ENCODE data around the gene CXXC1. TPM values are rescaled to one million over a fixed set of nuclear protein-coding genes. Genes with fewer than 3 reads are reported as not detected.
"Not testable (repeated sequence)": the region's sequence is repeated elsewhere in the genome, so short reads cannot be mapped to it uniquely, and the experiment has no call there.

The CXXC1 gene
- total and polyA plus RNA-seq, 5 experiments from 2014 or later: 52.2 to 171 (median 84.7) TPM

DNA sequence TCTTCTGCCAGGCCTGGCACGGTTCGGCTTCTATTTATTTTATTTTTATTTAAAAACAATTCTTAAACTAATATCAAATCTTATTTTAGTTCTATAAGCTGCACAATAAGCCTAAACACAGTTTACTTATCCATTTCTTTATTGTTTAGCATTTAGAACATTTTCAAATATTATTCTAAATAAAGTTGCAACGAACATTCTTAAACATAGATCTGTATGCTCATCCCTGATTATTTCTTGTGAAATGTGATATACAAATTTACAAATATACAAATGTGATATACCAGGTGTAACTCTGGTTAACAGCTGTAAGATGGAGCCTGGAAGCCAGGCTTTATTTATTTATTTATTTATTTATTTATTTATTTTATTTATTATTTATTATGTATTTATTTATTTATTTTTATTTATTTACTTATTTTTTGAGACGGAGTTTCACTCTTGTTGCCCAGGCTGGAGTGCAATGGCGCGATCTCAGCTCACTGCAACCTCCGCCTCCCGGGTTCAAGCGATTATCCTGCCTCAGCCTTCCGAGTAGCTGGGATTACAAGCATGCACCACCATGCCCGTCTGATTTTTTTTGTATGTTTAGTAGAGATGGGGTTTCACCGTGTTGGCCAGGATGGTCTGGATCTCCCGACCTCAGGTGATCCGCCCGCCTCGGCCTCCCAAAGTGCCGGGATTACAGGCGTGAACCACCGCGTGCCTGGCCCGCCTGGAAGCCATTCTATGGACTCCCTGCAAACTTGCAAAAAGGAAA lies 1.0 kb upstream of the CXXC1 start:
- Mint-ChIP-seq H3K36me3 (peaks cover 0 to 25% (median 11%) of the 10 kb centered on the region in 3 donors), H3K4me1 (peaks cover 15 to 33% (median 24%) of the 10 kb centered on the region in 4 donors), H3K4me3 (peak overlapping the region; percentile 85 to 100 (median 99)), H3K27ac (peak overlapping the region; percentile 95 to 100 (median 99))
- not testable (repeated sequence) for DNase-seq, ATAC-seq, H3K9me3 Mint-ChIP-seq, H3K27me3 Mint-ChIP-seq
- POLR2A ChIA-PET: interaction anchor here (0.9 to 2.9 kb wide), 4 partner anchors 7 to 86 kb away, joined by 3 to 9 read pairs (median 3); partner anchors contain the start of genes MBD1 and SKA1

DNA sequence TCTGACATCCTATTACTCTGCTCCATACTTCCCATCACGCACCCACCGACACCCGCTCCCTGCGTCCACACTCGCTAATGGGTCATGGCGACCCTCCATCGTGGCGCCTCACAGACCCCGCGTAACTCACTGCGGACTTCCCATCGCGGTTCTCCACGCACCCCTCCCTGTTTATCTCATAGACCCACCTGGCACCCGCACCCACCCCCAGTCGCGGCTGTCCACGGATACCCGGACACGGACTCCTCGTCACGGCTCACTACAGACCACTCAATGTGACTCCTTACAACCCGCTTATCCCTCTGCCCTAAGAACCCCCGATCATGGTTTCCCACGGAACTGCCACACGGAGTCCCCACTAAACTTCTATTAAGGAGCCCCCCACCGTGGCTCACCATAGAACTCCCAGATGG lies 458 bp downstream of the CXXC1 start:
- peaks cover 20 to 44% (median 31%) of the 10 kb centered on the region in 4 donors for H3K4me1 Mint-ChIP-seq
- H3K27me3 Mint-ChIP-seq: no peaks in the 10 kb centered on the region
- POLR2A ChIA-PET: no interaction called here
- no peaks in the 10 kb centered on the region for H3K9me3 Mint-ChIP-seq
- ATAC-seq (no peak), DNase-seq (no peak)
- H3K27ac Mint-ChIP-seq: peak overlapping the region; percentile 95 to 100 (median 99)
- peaks cover 0 to 34% (median 20%) of the 10 kb centered on the region in 3 donors for H3K36me3 Mint-ChIP-seq
- peak overlapping the region; percentile 85 to 100 (median 99) for H3K4me3 Mint-ChIP-seq

DNA sequence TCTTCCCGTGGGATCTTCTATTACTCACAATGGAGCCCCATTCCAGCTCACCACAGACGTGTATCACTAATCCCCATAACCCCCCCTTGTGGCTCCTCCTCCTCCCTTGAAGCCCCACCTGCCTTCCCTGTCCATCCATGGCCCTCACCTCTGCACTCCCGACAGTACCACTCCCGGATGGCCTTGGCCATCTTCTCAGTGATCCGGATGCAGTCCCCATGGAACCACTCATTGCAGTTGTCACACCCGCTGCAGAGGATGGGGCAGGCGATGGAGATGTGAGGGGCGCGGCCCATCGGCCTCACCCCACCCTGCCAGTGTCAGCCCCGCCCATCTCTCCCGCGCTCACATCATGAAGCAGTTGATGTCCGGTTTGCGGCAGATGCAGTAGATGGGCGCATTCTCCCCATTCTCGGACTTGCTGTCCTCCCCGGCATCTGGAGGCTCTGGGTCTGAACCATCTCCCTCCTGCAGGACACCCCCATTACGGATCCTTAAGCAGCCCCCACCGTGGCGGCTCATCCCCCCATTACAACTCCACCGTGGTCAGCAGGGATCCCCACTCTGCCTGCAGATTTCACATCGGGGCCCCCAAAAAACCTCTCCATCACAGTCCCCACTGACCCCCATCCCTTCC lies 983 bp downstream of the CXXC1 start:
- H3K27ac Mint-ChIP-seq: peak overlapping the region; percentile 70 to 100 (median 99)
- peaks cover 20 to 44% (median 33%) of the 10 kb centered on the region in 4 donors for H3K4me1 Mint-ChIP-seq
- H3K36me3 Mint-ChIP-seq: peaks cover 0 to 34% (median 20%) of the 10 kb centered on the region in 3 donors
- peak in 3 of 10 donors; percentile 19 to 63 (median 20) for DNase-seq
- peak overlapping the region; percentile 85 to 100 (median 99) for H3K4me3 Mint-ChIP-seq
- no peaks in the 10 kb centered on the region for H3K27me3 Mint-ChIP-seq
- no peaks in the 10 kb centered on the region for H3K9me3 Mint-ChIP-seq
- POLR2A ChIA-PET: no interaction called here
- ATAC-seq: no peak

DNA sequence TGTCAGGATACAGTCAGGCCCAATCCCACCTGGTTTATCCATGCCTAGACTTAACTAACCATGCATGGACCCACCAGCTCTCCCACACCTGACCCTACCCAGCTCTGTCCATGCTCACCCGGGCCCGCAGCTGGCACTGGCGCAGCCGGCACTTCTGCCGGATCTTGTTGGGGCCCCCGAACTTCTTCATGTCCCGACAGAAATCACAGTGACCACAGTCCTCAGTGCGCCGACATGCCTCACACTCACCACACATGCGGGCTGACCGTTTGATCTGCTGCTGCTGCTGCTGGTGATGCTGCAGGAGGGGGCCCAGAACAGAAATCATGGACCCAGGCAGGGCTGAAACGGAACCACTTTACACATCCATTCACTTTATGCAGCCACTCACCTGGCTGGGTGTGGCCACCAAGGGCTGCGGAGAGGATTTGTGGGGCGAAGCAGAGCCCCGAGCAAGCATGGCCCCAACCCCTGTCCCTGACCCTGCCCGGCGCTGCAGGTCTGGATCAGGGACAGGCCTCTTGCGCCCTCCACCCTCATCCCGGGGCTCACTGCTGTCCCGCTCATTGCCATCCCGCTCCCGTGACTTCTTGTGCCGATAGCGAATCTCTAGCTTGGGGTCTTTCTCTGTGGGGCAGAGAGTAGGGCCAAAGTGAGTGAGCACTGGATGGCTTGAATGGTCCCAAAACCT lies 1.7 kb downstream of the CXXC1 start:
- Mint-ChIP-seq H3K27ac (peak overlapping the region in 8 of 10 donors; percentile 49 to 100 (median 84)), H3K9me3 (no peaks in the 10 kb centered on the region), H3K4me1 (peaks cover 23 to 50% (median 40%) of the 10 kb centered on the region in 4 donors), H3K4me3 (peak overlapping the region; percentile 85 to 100 (median 99)), H3K27me3 (no peaks in the 10 kb centered on the region), H3K36me3 (peaks cover 0 to 34% (median 20%) of the 10 kb centered on the region in 3 donors)
- POLR2A ChIA-PET: no interaction called here
- DNase-seq (peak in 1 of 10 donors; percentile 63), ATAC-seq (no peak)

DNA sequence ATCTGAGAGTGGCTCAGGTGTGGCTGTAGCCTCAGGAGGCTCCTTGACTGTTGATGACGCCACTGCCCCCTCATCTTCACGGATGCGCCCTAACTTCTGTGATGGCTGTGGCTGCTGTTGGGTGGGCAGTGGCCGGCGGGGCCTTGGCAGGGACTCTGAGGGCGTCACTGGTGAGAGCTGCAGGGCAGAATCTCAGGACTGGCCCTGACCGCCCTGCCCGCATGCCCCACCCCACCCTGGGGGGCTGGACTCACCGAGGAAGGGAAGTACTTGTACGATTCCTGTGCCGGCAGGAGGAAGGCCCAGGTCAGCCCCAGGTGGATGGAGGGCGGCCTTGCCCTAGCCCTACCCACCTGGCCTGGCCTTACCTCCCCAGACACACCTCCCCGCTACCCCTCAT lies 2.4 kb downstream of the CXXC1 start:
- H3K27me3 Mint-ChIP-seq: no peaks in the 10 kb centered on the region
- peaks cover 30 to 57% (median 47%) of the 10 kb centered on the region in 4 donors for H3K4me1 Mint-ChIP-seq
- POLR2A ChIA-PET: no interaction called here
- no peak for ATAC-seq
- no peak for DNase-seq
- H3K27ac Mint-ChIP-seq: peak overlapping the region in 7 of 10 donors; percentile 8 to 53 (median 33)
- H3K4me3 Mint-ChIP-seq: peak overlapping the region in 8 of 10 donors; percentile 2 to 76 (median 12)
- peaks cover 0 to 37% (median 20%) of the 10 kb centered on the region in 3 donors for H3K36me3 Mint-ChIP-seq
- no peaks in the 10 kb centered on the region for H3K9me3 Mint-ChIP-seq

DNA sequence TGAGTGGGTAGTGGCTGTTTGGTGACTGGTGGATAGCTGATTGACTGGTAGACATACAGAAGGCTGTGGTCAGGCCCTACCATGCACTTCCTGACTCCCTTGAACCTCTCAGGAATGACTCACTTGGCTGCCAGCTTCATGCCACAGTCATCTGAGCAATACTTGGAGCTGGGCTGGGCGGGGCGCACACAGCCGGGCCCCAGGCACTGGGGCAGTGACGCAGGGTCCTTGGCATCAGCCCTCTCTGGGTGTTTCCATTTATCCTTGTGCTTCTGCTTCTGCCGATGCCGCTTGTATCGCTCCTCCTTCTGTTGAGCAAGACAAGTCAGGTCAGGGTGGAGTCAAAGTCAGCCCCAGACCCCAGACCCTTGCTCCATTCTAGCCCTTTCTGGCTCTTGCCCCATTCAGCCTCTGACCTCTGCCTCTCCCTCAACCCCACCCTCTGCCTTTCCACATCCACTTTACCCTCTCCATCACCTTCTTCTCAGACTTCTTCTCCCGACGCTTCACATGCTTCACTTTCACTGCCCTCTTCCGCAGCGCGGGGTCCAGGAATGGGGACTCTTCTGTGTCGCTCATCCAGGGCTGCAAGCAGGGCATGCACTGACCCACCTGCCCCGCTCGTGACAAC lies 3.1 kb downstream of the CXXC1 start:
- no peaks in the 10 kb centered on the region for H3K9me3 Mint-ChIP-seq

DNA sequence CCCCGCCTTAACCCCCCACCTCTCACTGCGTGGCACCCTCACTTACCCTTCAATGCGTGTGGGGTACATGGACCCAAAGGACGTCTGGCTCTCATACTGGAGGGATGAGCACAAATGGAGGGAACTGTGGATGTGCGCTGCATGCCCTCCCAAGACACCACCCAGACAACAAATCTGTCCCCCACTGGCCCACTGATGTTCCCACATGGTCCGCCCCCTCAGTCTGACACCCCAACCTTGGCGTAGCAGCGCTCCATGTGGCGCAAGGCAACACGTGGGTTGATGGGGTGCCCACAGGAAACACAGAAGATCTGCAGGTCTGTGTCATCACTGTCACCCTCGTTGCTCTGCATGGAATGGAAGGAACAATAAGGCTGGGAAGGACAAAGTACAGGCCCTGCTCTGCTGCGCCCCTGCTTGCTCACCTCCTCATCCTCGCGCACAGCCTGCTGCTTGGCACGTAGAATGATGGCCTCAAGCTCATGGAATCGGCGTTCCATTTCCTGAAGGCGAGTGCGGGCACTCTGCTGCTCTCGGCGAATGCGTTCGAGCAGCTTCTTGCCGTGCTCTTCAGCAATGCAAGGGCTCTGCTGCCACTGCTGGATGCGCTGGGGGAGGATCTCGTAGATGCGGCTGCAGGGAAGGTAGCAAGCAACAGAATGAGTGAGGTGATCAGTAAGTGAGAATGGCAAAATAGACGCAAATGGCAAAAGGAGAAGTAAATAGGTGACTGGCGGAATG lies 3.9 kb downstream of the CXXC1 start:
- H3K27me3 Mint-ChIP-seq: no peaks in the 10 kb centered on the region
- peak overlapping the region in 8 of 10 donors; percentile 16 to 81 (median 64) for H3K27ac Mint-ChIP-seq
- POLR2A ChIA-PET: interaction anchor here (0.6 kb wide), 1 partner anchor 279 kb away, joined by 3 read pairs; no protein-coding TSS in a partner anchor
- no peaks in the 10 kb centered on the region for H3K9me3 Mint-ChIP-seq
- peak overlapping the region; percentile 44 to 98 (median 62) for H3K4me3 Mint-ChIP-seq
- H3K4me1 Mint-ChIP-seq: peaks cover 38 to 67% (median 57%) of the 10 kb centered on the region in 4 donors
- DNase-seq (peak in 1 of 10 donors; percentile 45), ATAC-seq (no peak)
- H3K36me3 Mint-ChIP-seq: peaks cover 0 to 44% (median 20%) of the 10 kb centered on the region in 3 donors

More for the DNA sequence above, 3.1 kb downstream of the CXXC1 start:
- peak overlapping the region in 9 of 10 donors; percentile 20 to 74 (median 35) for H3K27ac Mint-ChIP-seq
- peaks cover 32 to 64% (median 53%) of the 10 kb centered on the region in 4 donors for H3K4me1 Mint-ChIP-seq
- POLR2A ChIA-PET: interaction anchor here (0.6 kb wide), 1 partner anchor 280 kb away, joined by 3 read pairs; no protein-coding TSS in a partner anchor
- peaks cover 0 to 37% (median 20%) of the 10 kb centered on the region in 3 donors for H3K36me3 Mint-ChIP-seq
- H3K4me3 Mint-ChIP-seq: peak overlapping the region; percentile 2 to 76 (median 53)
- peak in 1 of 10 donors; percentile 44 for DNase-seq
- H3K27me3 Mint-ChIP-seq: no peaks in the 10 kb centered on the region
- ATAC-seq: no peak

DNA sequence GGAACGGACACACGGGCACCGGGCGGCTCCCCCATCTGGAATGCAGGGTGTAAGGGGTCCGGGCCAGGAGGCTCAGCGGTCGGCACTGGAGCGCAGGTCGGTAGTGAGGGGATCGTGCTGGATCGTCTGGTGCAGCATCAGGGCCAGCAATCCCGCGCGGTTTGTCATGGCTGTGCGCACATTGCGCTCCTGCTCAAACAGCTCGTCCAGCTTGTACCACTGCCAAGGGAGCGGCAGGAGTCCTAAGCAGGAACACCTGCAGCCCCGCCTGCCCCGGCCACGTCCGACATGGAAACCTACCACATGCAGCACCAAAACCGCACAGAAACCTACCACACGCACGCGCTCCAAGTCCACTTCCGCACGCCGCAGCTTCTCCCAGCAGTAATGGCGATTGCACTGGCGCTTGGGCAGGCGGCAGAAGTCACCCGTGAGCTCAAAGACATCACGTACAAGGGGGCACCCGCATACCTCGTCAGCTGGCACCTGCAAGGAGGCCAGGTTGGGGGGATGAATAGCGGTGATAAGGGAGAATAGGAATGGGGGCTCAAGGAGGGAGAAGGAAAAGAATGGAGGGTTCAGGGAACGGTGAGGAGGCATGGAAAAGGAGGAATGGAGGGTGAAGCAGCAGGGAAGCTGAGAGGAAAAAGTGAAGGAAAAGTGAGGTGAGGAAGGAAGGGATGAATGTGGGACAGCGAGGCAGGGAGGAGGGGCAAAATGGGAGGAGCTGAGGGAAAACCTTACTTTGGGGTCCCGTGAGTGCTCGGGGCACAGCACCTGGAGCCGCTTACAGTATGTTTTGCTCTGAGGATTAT lies 4.8 kb downstream of the CXXC1 start:
- Mint-ChIP-seq H3K4me1 (peaks cover 40 to 70% (median 57%) of the 10 kb centered on the region in 4 donors), H3K36me3 (peaks cover 0 to 50% (median 22%) of the 10 kb centered on the region in 3 donors)

DNA sequence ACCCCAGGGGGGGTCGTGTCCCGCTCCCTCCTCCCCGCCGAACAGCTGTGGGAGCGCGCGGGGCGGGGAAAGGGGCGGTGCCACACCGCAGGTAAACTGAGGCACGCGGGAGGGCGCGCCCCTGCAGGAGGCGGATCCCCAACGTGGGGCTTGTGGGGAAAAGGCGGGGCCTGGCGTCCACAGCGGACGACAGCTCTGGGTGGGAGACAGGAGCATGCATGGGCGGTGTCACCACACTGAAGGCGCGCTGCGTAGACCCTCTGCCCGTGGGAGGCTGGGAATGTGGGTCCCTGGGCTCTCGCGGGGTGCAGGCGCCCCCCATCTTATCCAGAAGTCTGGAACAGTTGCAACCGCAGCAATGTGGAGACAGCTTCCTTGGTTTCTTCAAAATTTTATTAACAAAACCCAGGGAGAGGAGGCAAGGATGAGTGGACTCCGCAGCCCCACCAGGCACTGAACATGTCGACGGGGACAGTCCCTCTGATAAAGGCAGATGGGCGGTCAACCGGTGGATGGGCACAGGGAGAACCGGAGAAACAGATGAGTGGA lies 5.4 kb downstream of the CXXC1 start:
- DNase-seq: no peak
- Mint-ChIP-seq H3K36me3 (peaks cover 0 to 54% (median 22%) of the 10 kb centered on the region in 3 donors), H3K4me3 (peak overlapping the region; percentile 94 to 99 (median 97)), H3K27me3 (no peaks in the 10 kb centered on the region), H3K27ac (peak overlapping the region; percentile 94 to 99 (median 98)), H3K9me3 (no peaks in the 10 kb centered on the region), H3K4me1 (peaks cover 38 to 66% (median 51%) of the 10 kb centered on the region in 4 donors)
- POLR2A ChIA-PET: interaction anchor here (0.6 to 3.2 kb wide), 13 partner anchors 8 to 819 kb away, joined by 3 to 29 read pairs (median 7); partner anchors contain the start of genes C18orf32, CFAP53, ELAC1 and SKA1
- no peak for ATAC-seq

More for the DNA sequence above, 4.8 kb downstream of the CXXC1 start:
- ATAC-seq (no peak), DNase-seq (peak in 1 of 10 donors; percentile 64)
- Mint-ChIP-seq H3K27me3 (no peaks in the 10 kb centered on the region), H3K4me3 (peak overlapping the region; percentile 57 to 99 (median 96)), H3K9me3 (no peaks in the 10 kb centered on the region), H3K27ac (peak overlapping the region in 8 of 10 donors; percentile 27 to 99 (median 72))
- POLR2A ChIA-PET: interaction anchor here (1.3 to 3.2 kb wide), 5 partner anchors 10 to 796 kb away, joined by 4 to 29 read pairs (median 7); partner anchors contain the start of genes C18orf32, CFAP53 and SMAD4

DNA sequence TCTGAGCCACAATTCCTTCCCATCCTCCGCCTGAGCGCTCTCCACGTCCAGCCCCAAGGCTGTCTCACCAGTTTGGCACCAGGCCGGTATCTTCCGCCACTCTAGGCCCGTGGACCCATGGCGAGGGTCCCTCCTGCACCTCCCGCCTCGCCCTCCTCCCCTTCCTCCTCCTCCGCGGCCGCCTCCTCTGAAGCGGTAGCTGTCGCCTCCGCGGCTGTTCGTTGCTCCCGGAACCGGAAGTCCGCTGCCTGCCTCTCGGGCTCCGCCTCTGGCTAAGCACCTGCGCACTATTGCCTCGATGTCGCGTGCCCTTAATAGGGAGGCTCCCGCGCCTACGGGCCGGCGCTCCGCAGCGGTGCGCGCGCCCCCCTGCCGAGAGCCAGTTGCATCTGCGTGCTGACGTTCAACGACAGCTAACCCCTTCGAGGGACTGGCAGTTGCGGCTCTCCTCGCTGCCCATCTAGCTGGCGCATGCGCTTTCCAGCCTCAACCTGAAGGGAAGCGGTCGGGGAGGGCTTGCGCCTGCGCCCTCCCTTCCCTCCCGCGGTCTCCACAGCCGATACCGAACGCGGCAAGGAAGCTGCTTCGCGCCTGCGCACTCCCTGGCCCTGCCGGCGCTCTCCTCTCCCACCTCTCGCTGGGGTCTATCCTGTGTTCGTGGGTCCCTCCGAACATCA lies 6.1 kb downstream of the CXXC1 start, which contains the start of gene MBD1:
Gene MBD1 (minus strand): TSS at position 229 of the 677 bp plus-strand sequence. CDS start 1,531 bp downstream, outside the sequence.
- POLR2A ChIA-PET: interaction anchor here (0.6 to 3.2 kb wide), 15 partner anchors 8 to 916 kb away, joined by 3 to 29 read pairs (median 6); partner anchors contain the start of genes C18orf32, CFAP53, ELAC1 and MEX3C
- Mint-ChIP-seq H3K4me3 (peak within 1 kb of the TSS; percentile 94 to 99 (median 97)), H3K27ac (peak within 1 kb of the TSS; percentile 94 to 99 (median 98)), H3K4me1 (peaks cover 33 to 60% (median 45%) of the 10 kb centered on the region in 4 donors), H3K36me3 (peaks cover 0 to 59% (median 23%) of the 10 kb centered on the region in 3 donors), H3K27me3 (no peaks in the 10 kb centered on the region), H3K9me3 (no peaks in the 10 kb centered on the region)
- DNase-seq (peak; percentile 93 to 99 (median 96)), ATAC-seq (peak; percentile 91 to 93)

Data from naive thymus-derived CD8-positive, alpha-beta T cell (primary cell).